Stimulated activated CD4-positive, alpha-beta T cell treated with anti-CD3 and anti-CD28 coated beads, TNF-alpha, amount 100 ng/mL, for 24 hours (primary cell): ENCODE data around the gene SMPD2.

Experiments
- DNase-seq, 3 experiments: peaks; one replicate each; pipeline ENCODE4 v3.0.0-alpha.2; 2020; ENCODE audit warnings: low read depth in 3 of 3

Gene SMPD2

DNA sequence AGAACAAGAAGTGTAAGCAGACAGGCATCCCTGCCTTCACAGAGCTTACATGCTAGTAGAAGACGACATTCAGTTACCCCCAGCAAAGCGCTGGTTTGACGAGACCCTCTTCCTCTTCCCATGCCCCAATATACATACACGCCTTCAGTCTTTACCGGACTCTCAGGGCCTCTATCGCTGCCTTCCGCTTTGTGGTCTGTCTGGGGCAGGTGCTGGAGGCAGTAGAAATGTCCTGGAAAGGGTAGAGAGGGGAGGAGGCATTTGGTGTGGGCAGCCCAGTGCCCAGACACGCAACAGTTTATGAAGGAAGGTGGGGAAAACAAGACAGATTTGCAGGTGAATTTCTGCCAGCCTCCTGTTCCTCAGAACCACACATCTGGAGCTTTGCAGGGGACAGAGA is 6.0 kb downstream of the SMPD2 start:
- no peak for DNase-seq

DNA sequence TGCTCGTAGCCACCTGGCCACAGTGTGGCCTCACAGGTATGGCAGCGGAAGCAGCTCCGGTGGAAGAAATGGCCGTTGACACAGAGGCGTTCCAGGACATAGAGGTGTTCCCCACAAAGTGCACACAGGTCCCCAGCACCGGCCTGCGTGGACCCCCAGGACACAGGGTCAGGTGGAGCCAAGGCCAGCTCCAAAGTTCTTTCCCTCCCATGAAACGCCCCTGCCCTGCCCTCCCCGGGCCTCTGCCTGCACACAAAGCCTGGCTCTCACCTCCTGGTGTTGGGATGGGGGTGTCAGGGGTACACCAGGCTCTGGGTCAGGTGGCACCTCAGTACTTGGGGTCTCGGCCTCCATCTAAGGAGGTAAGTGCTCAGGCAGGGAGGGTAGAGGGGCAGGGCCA is 6.6 kb downstream of the SMPD2 start:
- no peak for DNase-seq

DNA sequence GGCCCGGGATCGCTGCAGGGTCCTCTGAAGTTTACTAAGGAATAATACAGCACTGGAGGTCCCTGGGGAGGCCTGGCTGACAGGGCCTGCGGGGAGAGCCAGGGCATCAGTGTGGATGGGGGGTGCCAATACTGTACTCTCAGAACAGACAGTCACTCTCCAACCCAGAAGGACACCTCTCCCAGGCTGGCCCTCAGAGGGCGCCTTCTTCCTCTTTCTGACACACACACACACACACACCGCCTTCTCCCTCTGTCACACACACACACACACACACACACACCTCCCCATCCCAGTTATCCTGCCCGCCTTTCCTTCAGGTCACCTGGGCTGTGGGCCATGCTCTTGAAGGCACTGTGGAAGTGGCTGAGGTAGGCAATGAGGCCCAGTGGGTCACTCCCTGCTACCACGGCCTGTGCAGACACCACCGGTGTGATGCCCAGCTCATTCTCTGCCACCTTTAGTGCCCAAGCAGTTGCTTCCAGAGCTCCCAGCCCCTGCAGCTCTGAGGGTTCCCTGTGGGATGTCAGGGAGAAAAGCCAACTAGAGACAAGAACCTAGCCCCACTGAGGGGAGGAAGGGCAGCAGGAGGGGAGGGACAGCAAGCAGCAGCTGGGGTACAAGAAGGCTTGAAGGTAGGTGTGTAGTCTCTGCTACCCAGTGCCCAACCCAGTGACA is 7.5 kb downstream of the SMPD2 start:
- no peak for DNase-seq

DNA sequence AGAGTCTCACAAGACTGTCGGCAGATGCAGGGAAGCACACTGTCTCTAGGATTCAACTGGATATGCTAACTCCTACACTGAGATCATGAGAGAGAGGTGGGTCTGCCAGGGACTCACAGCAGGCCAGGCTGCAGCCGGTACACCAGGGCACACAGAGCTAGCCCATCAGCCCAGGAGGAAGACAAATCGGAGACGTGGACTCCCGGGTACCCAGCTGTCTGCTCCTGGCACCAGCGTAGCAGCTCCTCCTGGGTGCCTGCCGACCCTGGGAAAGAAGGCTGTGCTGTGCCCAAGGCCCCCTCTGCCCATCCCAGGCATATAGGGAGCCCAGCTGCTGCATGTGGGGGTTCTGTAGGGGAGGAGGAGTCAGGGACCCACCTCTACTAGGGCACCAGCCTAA is 8.1 kb downstream of the SMPD2 start:
- no peak for DNase-seq

DNA sequence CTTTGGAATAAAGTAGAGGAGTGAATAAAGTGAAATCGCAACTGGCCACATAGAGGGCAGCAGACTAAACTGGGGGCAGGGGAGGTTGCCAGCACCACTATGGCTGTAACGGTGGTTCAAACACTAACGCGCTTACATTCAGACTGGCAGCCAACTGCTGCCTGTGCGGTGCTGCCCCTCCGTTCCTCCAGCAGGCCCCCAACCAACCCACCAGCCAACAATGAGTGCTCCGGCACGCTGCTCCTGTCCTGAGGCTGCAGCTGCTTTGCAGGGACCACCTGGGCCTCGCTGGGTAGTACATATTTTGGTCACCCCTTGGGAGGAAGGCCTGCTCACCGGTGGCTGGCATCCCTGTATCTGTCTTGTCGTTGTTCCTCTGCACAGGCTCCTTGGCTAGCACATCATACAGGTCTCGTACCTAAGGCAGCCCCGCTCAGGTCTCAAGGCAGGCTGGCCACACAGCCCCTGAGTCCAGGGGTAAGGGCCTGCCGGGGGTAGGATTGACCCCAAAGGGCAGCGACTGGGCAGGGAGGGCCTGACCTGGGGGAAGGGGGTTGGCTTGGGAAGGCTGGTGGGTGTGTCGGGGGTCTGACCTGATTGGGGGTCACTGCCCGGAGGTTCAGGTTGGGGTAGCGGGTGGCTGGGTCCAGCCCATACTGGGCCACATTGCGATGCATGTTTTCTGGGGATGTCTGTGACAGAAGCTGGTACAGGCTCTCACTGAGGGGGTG is 8.7 kb downstream of the SMPD2 start:
- no peak for DNase-seq

DNA sequence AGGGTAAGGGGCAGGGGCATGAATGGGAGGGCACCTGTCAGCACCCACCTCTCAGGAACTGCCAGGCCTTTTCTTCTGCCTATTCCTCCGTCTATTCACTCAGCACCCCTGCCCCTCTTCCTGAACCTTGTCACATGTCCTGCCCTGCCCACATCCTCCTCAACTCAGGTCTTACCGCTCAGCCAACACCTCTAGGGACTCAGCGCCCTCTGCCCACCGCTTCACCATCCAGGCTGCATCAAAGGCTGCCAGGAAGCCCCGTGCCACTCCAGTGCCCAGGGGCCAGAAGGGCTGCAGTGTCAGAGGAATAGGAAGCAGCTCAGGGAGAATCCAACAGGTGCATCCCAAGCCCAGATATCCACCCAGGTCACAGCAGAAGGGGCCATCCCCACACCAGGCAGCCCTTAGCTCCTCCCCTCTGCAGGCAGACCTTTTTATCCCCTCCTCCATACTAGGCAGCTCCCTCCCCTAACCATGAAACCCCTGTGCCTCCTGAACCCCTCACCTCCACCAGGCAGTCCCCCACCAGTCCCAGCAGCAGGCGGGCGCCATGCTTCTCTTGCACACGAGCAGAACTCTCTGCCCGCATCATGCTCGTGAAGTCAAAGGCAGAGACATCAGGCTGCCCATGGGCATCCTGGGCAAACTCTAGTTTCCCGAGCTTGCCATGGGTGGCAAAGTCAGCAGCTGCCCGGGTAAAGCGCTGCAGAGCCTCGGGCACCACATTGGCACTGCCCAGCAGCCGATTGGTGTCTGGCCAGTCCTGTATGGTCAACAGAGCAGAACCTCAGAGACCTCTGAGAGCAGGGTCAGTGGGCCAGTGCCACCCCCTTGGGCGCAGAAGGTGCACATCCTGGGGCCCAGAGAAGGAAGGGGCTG is 9.5 kb downstream of the SMPD2 start:
- no peak for DNase-seq

DNA sequence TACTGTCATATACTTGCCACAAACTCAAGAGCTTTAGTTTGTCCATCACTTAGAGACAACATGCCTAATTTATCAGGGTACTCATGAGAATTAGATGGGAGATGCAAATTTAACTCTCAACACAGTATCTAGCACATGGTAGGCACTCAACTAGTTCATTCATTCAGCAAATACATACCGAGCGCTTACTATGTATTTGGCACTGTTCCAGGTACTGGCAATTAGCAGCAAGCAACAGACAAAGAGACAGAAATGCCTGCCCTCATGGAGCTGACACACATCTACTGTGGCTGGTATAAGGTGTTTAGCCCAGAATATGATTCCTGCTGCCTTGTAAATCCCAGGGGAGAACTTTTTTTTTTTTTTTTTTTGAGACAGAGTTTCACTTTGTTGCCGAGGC is 10.3 kb downstream of the SMPD2 start:
- DNase-seq, result no peak

DNA sequence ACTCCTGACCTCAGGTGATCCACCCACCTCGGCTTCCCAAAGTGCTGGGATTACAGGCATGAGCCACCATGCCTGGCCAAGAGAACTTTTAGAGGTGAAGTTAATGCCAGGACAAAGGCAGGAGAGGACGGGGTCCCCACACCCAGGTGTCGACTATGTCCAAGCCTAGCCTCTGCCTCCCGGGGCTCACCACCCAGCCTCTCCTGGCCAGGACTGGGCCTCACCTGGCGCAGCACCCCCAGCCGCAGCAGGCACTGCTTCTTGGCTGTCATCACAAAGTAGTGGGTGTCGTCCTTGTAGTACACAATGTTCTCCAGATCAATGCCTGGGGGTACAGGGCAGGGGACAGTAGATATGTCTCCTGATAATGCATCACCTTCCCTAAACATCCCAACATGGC is 10.9 kb downstream of the SMPD2 start:
- no peak for DNase-seq

DNA sequence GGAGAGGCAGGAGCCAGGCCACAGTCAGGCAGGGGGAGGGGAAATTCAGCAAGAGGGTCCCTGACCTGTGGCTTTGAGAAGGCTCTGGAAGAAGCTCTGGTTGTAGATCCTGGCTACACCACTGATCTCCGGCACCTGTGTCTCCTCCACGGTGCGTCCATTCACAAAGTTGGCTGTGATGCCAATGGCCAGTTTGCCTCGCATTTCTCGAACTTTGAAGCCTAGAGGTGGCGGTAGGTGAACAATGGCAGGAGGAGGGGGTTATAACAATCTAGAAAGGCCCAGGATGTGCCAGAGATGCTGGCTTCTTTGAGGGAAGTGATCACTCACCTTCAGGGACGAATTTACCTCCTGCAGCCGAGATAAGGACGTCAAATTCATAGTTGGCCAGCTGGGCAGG is 11.7 kb downstream of the SMPD2 start:
- no peak for DNase-seq

DNA sequence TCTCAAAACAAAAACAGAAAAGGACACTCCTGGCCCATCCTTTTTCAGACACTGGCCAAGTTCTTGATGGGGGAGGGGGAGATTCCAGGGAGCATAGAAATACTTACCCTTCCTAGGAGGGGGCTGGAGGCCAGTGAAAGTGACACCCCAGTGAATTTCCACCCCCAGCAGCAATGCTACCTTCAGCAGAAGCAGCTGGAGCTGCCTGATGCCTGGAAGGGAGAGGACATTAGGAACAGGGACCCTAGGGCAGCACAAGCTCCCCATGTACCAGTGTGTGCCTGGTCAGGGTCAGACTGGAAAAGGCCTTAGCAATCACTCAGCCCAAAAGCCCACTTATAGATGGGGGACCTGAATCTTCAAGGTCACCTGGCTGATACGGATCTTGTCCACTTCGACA is 12.6 kb downstream of the SMPD2 start:
- DNase-seq, result no peak

DNA sequence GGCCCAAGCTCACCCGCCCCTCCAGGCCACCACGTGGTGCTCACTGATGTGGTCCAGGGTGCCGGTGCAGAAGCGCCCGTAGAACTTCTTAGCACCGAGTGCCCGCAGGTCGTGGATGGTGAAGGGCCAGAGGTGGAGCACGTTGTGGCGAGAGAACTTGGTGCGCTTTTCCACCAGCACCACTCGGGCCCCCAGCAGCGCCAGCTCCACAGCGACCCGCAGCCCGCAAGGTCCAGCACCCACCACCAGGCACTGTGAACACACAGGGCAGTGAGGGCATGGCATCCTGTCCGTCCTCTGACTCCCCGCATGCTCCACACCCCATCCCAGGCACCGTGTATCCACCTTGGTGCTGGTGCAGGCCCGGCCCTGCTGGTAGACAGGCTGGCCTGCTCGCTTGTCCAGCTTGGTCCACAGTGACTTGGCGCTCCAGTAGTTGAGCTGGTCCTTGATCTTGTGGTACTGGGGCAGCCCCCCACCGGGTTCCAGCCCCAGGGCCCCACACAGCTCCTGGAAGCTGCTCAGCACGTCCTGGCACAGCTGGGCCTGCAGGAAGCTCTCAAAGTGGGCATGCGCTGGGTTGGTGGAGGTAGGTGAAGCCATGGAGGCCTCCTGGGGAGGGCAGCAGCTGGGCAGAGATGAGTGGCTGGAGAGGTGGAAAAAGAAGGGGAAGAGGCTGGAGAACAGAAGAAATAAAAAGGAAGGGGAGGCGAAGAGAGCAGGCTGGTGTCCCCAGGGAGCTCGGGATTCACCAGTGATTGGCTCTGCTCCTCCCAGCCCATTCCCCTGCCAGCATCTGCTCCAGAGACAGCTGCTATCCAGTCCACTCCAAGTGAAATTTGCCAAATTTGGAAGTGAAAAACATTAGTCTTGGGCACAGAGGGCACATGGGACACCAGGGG is 13.3 kb downstream of the SMPD2 start:
- no peak for DNase-seq

DNA sequence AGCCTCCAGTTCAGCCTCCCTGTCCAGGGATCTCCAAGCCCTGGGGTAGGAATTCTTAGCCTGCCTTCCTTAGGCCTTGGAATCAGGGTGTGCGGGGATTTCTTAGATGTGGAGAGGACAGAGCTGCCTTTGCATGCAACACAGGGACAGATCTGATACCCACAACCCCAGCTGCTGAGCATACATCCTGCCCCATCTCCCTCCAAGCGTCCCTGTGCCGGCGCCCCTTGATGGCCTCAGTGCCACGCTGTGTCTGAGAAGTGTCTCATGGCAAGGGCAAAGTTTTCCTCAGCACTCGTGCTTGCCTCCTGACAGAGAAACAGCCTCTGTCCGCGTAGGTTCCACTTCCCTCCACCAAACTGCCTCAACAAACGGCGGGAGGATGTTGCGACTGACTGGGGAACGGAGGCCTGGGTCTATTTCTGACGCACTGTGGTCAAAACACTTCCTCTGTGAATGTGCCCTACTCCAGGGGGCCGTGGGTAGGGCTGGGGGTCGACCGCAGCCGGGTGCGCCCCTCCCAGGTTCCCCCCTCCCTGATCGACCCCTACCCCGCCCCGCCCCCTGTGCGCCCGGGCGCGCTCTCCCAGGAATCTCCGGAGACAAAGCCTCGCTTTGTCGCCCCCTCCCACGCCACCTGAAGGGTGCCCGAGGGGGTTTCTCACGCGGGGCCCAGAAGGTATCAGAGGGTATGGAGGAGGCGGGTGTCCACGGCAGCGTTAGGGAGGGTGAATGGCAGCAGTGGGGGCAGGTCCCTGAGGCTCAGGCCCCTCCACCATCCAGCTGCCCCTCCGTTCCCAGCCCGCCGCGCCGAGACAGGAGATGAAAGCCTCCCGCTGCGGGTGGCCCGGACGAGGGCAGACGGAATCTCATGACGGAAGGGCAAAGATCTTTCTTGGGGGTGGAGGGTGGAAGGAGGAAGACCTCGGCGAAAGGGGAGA is 14.2 kb downstream of the SMPD2 start:
- peak in 2 of 3 experiments; percentile 33 to 55 for DNase-seq

DNA sequence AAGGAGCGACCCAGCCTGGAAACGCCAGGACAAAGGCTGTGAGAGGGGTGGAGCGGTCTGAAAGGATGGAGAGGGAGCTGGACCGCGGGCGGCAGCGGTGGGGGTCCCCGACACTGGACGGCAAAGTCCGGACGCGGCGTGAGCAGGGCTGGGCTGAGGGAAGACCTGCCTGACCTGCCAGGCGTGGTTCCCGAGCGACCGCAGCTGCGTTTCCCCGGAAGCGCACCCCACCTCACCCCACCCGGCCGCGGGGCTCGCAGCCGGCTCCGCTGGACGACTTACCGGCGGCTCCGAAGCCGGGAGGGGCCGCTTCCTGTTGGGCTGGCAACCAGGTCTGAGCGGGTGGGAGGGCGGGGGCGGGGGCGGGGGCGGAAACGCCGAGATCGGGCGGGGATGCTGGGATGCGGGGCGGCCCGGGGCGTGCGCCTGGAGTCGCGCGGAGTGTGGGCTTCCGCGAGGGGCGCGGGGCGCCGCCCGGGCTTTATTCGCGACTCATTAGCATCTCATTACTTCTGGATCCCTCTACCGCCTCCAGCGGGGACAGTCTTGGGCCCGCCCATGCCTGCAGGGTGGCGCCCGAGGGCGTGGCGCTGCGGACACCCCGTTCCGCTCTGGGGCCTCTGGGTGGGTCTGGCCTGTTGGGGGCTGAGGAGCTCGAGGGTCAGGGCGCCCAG is 15.1 kb downstream of the SMPD2 start, which contains the start of gene MICAL1:
Gene MICAL1 (minus strand): TSS at position 336 of the 674 bp plus-strand sequence. CDS start 1,576 bp downstream, outside the sequence.
- peak in 2 of 3 experiments; percentile 29 to 55 for DNase-seq

DNA sequence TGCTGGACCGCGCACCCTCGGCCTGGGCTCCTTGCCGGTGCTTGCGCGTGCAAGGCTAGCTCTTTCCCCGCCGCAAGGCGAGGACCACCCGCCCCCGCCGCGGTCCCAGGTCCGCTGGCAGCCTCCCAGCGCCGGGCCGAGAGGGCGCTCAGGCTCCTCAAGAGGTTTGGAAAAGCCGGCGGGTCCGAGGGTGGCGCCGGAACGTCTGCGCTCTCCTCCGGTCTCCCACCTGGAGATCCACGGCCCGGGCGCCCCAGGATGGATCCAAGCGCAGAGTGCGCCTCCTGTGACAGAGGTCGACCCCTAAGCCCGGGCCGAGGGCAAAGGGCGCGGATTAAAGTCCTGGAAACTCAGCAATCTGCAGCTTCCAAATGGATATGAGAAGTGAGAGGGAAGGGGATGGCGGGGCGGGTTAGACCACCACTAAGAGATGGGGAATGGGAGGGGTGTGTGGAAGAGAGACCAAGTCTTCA is 15.6 kb downstream of the SMPD2 start:
- no peak for DNase-seq

DNA sequence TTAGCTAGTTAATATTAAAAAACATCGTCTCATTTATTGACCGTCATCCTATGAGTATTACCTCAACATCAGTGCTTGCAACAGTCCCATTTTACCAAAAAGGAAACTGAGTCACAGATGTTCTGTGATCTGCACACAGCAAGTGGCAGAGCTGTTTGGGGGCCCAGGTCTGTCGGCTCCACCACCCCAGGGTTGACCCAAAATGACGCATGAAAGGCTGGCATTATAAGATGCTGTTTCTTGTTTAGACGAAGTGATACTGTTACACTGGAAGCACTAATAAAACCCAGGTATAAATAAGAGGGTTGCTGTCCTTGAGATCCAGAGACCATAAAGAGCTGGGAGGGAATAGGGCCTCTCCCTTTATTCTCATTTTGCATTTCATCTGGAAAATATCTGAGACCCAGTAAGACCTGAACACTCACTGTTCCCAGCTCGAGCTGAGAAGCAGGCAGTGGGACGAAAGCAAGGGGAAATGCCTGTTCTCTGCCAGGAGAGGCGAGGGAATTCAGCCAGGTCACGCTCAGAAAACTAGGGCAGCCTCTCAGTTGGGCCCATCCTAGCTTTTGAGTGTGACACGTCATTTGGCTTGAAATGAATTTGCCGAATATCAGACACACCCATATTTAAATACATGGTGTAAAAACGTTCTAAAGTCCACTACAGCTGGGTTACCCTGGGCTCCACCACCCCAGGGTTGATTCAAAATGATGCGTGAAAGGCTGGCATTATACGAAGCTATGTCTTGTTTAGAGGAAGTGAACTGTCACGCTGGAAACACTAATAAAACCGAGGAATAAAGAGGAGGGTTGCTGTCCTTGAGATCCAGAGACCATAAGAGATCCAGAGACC is 16.4 kb downstream of the SMPD2 start:
- no peak for DNase-seq

DNA sequence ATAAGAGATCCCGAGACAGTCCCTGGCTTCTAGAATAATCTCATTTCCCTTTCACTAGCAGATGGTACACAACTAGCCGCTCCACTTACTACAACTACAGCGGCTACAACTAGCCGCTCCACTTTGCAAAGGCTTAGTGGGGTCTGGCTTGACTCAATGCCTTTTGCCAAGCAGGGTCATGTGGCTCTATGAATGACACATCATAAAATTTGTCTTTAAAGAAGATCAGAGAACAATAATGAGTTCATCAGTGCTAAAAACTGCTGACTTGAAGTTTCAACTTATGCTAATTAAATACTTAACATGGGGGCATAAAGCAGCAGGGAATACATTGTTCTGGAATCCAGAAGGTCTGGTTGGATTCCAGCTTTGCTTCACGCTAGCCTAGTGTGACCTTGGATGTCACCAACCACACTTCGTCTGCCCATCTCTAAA is 17.1 kb downstream of the SMPD2 start:
- DNase-seq, result no peak

DNA sequence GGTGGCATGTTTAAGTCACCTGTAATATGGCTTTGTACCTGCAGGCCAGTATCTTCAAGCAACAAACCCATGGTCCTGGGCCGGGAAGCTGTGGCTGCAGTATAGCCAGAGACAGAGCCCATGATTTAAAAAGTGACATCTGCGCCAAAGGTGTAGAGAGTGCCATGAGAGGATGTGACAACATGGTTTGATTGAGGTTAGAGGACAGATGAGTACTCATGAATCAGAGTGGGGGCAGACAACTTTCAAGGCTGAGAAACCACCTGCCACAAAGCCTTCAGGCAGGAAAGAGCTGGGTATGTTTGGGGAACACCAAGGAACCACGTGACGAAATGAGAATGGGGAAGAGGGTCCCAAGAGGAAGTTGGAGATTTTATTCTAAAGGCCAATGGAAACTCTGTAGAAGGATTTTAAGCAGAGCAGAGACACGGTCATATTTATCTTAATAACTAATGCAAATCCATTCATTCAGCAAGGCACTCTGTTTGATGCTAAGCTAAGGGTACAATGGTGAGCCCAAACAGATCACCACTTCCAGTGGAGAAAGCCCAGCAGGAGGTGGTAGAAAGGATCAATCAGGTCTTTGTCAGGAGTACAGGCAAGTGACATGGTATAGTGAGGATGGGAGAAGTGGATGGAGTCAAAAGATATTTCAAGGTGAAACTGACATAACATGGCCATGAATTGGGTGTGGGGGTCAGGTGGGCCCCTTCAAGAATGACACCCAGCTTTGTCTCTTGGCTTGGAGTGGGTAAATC is 18.4 kb downstream of the SMPD2 start:
- DNase-seq, result no peak
